Sciatic nerve (tissue), 2 donors: ENCODE results near the gene MLNR. TPM values are rescaled to one million over a fixed set of nuclear protein-coding genes. Genes with fewer than 3 reads are reported as not detected.
A peak's percentile ranks its signal among the peaks of the same experiment; 100 is the strongest.

Experiments used
- ATAC-seq: fragments of 200-7000 bp; cut with Tn5 transposase; one replicate; pipeline ENCODE4 v1.9.1; 2020; ENCODE audit warnings: mild to moderate bottlenecking, moderate library complexity
- DNase-seq: peaks from one replicate; pipeline ENCODE4 v3.0.0-alpha.2; 2020; ENCODE audit warnings: low spot score
- intact Hi-C: fragments of 100-400 bp; cut with DNase I; formaldehyde crosslinking; loops from one replicate; pipeline ENCODE4 v1.14.2; 2022
- total RNA-seq: library from RNA; stranded (reverse); fragmentation: NEBNext Ultra II Directional; extraction: Animal tissue kit (Norgen Biotek cat#: 25700); gene quantifications from one replicate; pipeline ENCODE4 v1.2.1, GENCODE V29; 2021
- donor health status: DM: no; HTN: no; CAD: no.
- donor health status: DM: no; HTN: no; CAD: no.

Gene MLNR, protein sequence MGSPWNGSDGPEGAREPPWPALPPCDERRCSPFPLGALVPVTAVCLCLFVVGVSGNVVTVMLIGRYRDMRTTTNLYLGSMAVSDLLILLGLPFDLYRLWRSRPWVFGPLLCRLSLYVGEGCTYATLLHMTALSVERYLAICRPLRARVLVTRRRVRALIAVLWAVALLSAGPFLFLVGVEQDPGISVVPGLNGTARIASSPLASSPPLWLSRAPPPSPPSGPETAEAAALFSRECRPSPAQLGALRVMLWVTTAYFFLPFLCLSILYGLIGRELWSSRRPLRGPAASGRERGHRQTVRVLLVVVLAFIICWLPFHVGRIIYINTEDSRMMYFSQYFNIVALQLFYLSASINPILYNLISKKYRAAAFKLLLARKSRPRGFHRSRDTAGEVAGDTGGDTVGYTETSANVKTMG
- total RNA-seq: not detected

DNA sequence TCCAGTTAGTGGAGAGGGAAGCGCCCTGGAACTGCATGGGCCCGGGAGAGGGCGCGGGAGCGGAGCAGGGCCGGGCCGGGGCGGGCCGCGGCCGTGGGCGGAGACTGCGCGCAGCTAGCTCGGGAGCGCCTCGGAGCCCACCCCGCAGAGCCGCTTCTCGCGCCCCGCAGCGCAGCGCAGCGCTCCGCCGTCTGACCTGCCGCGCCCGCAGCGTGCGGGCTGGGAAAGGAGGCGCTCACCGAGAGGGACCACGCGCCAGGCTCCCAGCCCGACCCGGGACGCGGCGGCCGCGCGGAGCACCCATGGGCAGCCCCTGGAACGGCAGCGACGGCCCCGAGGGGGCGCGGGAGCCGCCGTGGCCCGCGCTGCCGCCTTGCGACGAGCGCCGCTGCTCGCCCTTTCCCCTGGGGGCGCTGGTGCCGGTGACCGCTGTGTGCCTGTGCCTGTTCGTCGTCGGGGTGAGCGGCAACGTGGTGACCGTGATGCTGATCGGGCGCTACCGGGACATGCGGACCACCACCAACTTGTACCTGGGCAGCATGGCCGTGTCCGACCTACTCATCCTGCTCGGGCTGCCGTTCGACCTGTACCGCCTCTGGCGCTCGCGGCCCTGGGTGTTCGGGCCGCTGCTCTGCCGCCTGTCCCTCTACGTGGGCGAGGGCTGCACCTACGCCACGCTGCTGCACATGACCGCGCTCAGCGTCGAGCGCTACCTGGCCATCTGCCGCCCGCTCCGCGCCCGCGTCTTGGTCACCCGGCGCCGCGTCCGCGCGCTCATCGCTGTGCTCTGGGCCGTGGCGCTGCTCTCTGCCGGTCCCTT, at the start of gene MLNR:
TSS of gene MLNR (plus strand) at position 303 of the 820 bp plus-strand sequence. CDS start at position 303, 0 bp downstream.
- intact Hi-C loops: no loop called here
- DNase-seq (no peak), ATAC-seq (peak; percentile 73)

DNA sequence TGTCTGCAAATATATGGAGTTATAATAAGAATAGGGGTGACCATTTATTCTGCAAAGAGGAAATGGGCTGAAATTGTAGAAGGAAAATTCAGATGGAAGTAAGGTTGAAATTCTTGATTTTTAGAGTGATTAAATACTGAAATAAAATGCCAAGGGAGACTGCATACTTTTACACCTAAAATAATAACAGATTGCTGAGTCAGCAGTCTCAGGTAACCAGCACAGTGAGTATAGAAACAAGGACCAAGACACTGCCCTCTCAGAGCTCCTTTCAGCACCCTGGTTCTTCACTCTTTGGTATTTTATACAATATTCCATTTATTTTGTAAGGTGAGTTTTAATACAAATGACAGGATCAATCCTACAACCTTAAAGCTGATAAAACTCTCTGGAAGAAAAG, 48.8 kb upstream of the MLNR start:
- no peak for DNase-seq
- ATAC-seq: no peak
- intact Hi-C loops: no loop called here

DNA sequence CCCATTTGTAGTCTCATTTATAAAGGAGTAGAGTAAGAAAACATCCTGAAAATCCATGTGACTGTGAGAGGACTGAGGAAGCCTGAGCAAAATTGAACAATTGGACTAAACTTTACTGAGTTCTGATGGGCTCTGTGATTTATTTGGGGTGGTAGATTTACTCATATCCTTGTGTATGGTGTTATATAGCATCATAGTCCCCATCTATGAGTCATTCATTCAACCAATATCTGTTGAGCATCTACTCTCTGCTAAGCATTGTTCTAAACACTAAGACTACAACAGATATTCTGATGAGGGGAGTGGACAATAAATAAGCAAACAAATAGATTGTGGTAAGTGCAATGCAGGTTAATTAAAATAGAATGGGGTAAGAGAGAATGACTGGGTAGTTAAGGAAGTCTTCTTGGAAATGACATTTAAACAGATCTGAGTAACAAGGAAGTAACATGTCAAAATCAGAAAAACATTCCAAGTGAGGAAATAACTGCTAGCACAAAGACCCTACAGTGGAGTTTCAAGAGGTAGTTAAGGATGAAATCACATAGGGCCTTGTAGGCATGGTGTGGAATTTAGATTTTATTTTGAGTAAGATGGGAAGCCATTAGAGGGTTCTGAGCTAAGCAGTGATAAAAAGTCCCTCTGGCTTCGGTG, 36.3 kb upstream of the MLNR start:
- no peak for ATAC-seq
- DNase-seq: no peak
- intact Hi-C loops: no loop called here

DNA sequence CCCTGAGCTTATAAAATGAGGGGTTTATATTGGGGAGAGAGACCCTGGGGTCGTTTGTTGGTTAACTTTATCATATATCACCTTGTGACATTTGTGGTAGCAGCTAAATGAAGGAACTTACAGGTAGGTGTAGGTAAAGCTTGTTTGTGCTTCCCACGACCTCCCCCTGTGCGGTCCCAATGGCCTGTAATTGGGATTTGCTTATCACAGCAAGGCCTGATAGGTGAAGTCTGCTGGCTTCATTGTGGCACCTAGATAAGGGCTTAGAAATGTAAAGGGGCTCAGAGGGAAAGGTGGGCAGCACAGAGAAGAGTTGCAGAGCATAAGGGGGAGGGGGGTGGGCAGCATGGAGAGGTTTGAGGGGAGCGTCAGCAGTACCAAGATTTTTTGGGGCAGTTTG, 35.5 kb upstream of the MLNR start:
- DNase-seq: no peak
- intact Hi-C loops: no loop called here

DNA sequence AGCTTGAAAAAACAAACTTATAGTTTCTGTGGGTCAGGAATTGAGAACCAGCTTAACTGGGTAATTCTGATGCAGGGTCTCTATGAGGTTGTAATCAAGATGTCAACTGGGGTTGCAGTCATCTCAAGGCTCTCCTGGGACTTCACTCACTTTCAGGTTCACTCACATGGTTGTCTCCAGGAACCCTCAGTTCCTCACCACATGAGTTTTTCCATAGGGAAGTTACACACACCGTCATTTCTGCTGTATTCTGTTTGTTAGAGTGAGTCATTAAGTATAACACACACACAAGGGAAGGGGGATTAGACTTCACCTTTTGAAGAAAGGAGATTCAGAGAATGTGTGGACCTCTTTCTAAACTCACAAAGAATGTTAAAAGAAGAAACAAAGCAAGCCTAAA, 34.9 kb upstream of the MLNR start:
- DNase-seq (no peak), ATAC-seq (no peak)
- intact Hi-C loops: no loop called here

More for the DNA sequence above, 35.5 kb upstream of the MLNR start:
- ATAC-seq: no peak

DNA sequence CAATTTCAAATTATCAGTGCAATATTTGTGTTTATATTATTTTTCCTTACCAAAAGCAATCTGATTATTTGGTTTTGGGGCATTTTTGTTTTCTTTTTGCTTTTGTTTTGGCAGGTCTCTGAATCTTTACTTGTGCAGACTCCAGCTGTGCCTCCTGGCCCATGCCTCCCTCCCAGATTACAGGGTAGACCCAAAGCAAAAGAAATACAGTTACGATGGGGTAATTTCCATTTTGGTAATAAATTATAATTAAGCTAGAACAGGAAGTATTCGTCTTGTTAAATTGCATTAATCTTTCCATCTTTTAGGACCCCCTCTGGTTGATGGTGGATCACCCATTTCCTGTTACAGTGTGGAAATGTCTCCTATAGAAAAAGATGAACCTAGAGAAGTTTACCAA, 29.2 kb upstream of the MLNR start:
- DNase-seq (no peak), ATAC-seq (no peak)
- intact Hi-C loops: no loop called here

DNA sequence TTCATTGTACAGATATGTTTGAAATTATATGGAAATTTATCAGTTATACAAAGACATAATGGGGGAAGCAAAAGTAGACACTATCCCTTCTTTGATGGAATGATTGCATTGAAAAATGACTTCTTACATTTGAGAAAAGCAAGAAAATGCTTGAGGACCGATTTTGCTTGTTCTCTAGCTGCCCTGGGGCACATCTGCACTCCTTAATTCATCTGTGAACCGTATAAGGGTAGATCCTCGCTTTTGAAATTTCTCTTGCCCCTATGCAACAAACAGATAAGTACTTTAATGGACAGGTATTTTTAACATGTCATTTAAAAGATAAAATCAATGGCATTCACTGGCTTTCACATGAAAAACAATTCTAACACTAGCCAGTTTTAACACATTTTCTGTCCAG, 13.5 kb upstream of the MLNR start:
- no peak for ATAC-seq

DNA sequence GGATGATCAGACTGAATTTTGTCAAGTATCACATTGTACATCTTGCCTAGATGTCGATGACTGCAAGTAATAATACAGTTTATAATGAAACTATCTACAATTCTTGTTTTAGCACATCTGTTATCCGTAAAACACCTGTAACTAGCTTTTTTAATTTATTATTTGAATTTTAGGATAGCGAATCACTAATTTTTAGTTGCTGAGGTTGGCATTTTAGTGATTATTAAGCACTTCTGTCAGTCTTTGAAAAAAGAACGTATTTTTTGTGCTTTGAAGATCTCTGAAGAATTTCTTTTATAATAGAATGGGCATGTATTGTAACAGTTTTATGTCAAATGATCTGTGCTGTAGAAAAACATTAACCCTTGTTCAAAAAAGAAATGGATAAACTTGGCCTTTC, 11.5 kb upstream of the MLNR start:
- DNase-seq: no peak
- intact Hi-C loops: no loop called here
- no peak for ATAC-seq

More for the DNA sequence above, 13.5 kb upstream of the MLNR start:
- no peak for DNase-seq
- intact Hi-C loops: no loop called here

DNA sequence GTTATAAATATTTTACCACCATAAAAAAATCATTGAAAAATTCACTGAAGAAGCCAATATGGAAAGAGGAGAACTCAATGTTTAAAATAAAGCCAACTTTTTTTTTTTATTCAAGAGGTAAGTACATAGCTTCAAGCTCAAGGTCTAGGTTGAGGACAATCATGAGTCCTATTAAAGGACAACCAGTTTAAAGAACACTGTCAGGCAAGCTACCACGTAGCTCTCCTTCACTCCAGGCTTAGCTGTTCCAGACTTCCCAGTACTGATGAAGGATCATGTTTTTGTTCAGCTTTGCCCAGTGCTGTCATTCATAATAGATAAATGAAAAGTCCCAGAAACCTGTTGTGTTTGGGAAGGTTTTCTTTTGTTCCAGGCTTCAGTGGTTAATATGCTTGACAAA, 10.0 kb upstream of the MLNR start:
- ATAC-seq: no peak
- no peak for DNase-seq
- intact Hi-C loops: no loop called here

DNA sequence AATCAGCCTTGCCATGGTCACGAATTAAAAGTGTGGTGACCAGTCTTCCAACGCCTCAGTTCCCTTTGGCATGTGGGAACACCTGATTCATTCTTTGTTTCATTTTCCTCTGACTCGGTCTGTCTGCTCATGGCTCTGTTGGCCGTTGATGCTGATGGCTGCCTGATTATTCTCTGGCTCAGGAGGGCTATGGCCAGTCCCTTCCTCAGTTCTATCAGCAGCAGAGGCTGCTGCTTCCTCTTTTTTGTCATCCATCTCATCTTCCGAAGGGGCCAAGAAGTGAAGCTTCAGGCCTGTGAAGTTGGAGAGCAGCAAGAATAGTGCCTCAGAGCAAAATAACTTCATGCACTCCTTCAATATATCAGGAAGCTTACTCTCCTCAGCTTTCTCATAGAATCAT, 9.5 kb upstream of the MLNR start:
- intact Hi-C loops: no loop called here
- ATAC-seq (no peak), DNase-seq (no peak)

DNA sequence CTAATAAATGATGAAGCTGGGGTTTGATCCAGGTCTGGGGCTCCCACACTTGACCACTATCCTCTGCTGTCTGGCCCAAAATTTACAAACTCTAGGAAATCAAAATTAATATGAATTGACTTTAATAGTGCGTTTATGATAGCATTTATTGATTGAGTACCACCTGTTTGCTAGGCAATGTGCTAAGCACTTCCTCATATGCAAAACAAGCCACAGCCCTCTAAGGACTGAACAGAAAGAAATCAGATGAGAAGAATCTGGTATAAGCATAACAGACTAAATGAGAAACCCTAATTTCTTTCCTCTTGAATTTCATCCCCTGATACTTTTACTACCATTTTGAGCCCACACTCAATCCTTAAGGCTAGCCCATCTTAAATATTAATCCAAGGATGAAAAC, 6.6 kb upstream of the MLNR start:
- no peak for ATAC-seq
- intact Hi-C loops: no loop called here

DNA sequence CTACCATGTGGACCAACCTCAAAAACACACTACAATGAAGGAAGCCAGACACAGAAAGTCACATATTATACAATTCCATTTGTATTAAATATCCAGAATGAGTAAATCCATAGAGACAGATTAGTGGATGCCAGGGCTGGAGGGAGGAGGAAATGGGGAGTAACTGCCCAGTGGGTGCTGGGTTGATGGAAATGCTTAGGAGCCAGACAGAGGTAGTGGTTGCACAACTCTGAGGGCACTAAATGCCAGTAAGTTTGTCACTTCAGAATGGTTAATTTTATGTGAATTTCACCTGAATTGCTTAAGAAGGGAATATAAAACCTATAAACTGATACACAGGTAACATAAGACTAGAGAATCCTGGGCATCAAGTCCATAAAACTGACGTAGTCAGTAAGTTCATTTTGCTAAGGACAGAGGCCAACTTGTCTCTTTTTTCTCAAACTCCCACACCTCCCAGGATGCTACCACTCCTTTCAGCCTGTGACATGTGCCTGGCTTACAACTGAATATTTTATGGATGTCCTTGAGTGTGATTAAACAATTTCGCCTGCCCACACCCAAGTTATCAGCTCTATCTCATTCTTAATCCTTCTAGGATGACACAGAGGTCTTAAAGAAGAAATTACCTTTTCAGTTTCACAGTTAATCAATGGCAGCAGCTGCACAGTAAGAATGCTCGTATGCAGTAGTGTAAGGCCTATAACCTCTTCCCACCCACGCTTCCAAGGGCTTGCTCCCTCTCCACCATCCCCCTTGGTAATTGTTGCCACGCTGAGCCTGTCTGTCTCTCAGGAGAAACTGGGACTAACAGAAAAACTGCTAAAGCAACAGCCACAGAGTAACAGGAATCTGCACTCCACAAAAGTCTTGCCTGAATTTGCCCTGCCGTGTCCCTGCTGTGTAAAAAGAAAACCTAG, 5.9 kb upstream of the MLNR start:
- no peak for ATAC-seq
- no peak for DNase-seq
- intact Hi-C loops: no loop called here

More for the DNA sequence above, 6.6 kb upstream of the MLNR start:
- DNase-seq: no peak

DNA sequence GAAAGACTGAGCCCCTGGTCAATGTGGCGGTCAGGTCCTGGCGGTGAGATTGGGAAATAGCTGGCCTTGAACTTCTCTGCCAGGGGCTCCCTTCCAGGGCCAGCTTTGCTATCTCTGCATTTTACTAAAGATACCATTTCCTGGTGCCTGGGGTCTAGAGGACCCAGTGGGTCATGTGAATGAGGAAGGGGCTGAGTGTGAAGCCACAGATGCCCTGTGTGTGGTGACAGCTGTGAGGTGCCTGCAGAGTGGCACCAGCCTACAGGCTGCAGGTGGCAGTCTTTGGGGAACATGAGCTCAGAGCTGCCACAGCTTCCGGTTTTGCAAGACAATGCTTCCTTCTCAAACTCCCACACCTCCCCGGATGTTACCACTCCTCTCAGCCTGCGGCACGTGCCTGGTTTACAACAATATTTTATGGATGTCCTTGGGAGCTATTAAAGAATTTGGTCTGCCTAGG, 5.2 kb upstream of the MLNR start:
- peak; percentile 57 for ATAC-seq
- no peak for DNase-seq
- intact Hi-C loops: no loop called here

DNA sequence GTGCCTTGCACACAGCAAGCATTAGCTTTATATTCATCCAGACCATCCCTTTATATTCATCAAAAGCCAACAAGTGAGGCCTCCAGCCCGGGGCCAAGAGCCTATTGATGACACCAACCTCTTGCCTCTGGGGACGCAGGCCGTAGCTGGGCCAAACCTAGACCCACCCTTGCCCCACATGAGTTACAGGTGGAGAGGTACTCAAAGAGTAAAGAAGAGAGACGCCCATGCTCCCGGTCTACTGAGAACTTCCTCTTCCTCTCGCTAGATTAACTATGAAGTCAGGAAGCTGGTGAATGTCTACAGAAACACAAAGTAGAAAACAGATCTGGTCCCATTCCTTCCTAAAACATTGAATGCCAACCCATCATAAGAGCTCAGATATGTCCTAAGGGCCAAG, 3.8 kb upstream of the MLNR start:
- DNase-seq: no peak
- intact Hi-C loops: no loop called here
- no peak for ATAC-seq

DNA sequence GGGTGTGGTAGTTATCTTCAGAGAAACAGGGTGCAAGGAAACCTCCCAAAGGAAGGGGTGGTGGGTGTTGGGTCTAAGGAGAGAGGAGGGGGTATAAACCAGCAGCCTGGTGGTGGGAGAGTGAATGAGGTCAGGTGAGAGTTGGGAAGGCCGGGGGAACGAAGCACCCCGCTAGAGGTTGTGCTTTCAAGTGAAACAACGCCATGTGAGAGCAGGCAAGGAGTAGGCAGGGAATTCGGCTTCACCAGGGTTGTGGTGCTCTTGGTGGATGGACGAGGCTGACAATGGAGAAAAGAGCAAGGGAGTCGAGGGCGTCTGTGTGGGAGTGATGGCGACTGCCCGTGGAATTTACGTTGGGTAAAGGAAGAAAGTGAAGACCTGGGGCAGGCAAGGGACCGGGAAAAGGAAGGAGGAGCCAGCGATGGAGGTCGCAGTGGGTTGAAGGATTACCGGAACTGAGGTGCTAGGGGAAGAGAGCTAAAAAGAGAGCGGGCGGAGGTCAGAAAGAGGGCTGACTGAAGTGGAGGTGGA, 2.1 kb upstream of the MLNR start:
- ATAC-seq (no peak), DNase-seq (no peak)
- intact Hi-C loops: no loop called here

DNA sequence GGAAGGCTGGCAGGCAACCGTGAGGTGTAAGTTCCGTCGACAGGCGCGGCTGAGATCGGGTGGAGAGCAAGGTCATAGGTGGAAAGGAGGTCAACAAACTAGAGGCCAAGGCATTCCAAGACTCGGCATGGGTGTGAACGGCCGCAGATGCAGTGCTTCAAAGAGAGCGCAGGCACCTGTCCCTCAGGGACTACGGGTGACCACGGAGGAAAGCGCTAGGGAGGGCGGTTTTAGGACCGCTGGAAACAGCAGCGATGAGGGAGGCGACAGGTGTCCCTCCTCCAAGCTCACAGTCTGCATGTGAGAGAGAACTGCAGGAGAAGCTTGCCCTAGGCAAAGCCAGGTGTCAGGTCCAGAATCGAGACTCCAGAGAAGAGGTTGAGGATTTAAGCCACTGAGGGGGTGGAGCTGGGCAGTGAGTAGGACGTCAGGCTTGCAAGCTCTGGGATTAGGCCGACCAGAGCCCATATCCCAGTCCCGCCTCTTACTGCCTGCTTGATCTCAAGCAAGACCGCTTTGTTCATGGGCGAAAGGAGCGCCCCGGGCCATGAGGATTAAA, 1.6 kb upstream of the MLNR start:
- intact Hi-C loops: no loop called here
- DNase-seq: no peak
- ATAC-seq: no peak

DNA sequence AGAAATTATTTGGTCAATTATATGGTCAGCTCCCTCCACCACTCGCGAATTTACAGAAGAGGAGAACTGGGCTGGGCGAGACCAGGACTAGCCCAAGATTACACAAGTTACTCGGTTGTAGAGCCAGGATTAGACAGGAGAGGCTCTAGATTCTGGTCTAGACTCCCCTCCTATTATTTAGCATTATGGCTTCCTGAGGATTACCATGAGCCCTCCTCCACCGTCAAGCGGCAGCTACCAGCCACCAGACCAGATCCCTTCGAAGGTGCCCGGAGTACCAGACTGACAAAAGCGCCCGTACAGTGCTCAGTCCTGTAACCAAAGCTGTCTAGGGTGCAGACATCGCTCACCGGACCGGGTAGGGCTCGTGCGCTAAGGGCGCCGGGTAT, 497 bp upstream of the MLNR start:
- intact Hi-C loops: no loop called here
- ATAC-seq (no peak), DNase-seq (no peak)

DNA sequence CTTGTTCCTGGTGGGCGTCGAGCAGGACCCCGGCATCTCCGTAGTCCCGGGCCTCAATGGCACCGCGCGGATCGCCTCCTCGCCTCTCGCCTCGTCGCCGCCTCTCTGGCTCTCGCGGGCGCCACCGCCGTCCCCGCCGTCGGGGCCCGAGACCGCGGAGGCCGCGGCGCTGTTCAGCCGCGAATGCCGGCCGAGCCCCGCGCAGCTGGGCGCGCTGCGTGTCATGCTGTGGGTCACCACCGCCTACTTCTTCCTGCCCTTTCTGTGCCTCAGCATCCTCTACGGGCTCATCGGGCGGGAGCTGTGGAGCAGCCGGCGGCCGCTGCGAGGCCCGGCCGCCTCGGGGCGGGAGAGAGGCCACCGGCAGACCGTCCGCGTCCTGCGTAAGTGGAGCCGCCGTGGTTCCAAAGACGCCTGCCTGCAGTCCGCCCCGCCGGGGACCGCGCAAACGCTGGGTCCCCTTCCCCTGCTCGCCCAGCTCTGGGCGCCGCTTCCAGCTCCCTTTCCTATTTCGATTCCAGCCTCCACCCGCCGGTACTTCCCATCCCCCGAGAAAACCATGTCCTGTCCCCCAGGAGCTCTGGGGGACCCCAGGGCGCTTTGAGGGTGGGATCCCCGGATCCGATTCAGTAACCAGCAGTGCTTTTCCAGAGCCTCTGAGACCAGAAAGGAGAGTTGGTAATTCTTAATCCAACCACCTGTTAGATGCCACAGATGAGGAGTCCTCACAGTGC, 885 bp downstream of the MLNR start:
- intact Hi-C loops: no loop called here
- ATAC-seq (no peak), DNase-seq (no peak)
